MM.1S (cell line): ENCODE data around the gene EFCAB12.

Source experiments
- DNase-seq: peaks from one replicate; pipeline ENCODE4 v3.0.0-alpha.2; 2015
- H2AFZ ChIP-seq: fragments of 300-600 bp; sonication (generic); 2 replicates; pipeline ENCODE4 v1.6.0; 2016; ENCODE audit warnings: antibody characterized with exemption, low read length
- H3F3A ChIP-seq: fragments of 300-600 bp; sonication (generic); 2 replicates; pipeline ENCODE4 v1.6.1; 2016; ENCODE audit warnings: mild to moderate bottlenecking, antibody characterized with exemption, low read length, moderate library complexity, mixed read lengths; ENCODE audit not compliant: insufficient read depth
- H3K27ac ChIP-seq: fragments of 300-600 bp; sonication (generic); 2 replicates; pipeline ENCODE4 v1.5.1; 2016; ENCODE audit warnings: mild to moderate bottlenecking, low read length
- H3K27me3 ChIP-seq: fragments of 300-600 bp; sonication (generic); replicated peaks from 2 replicates; pipeline ENCODE4 v1.6.0; 2016; ENCODE audit warnings: low read length; ENCODE audit not compliant: insufficient read depth
- H3K36me3 ChIP-seq: fragments of 300-600 bp; sonication (generic); replicated peaks from 2 replicates; pipeline ENCODE4 v1.6.1; 2016; ENCODE audit warnings: mild to moderate bottlenecking, low read length, mixed read lengths; ENCODE audit not compliant: insufficient read depth
- H3K4me1 ChIP-seq: fragments of 300-600 bp; sonication (generic); 2 replicates; pipeline ENCODE4 v1.6.1; 2016; ENCODE audit warnings: low read length, mixed read lengths
- H3K4me2 ChIP-seq: fragments of 300-600 bp; sonication (generic); 2 replicates; pipeline ENCODE4 v1.6.0; 2016; ENCODE audit warnings: low read depth, low read length
- H3K4me3 ChIP-seq: fragments of 300-600 bp; sonication (generic); 2 replicates; pipeline ENCODE4 v1.5.1; 2016; ENCODE audit warnings: low read length, mixed read lengths
- H3K79me2 ChIP-seq: fragments of 300-600 bp; sonication (generic); 2 replicates; pipeline ENCODE4 v1.6.1; 2016; ENCODE audit warnings: mixed run types, low read length, mixed read lengths
- H3K9ac ChIP-seq: fragments of 300-600 bp; sonication (generic); 2 replicates; pipeline ENCODE4 v1.6.1; 2016; ENCODE audit warnings: low read length, mixed read lengths
- H3K9me2 ChIP-seq: fragments of 300-600 bp; sonication (generic); replicated peaks from 2 replicates; pipeline ENCODE4 v1.6.1; 2016; ENCODE audit warnings: mild to moderate bottlenecking, low read length, mixed read lengths; ENCODE audit not compliant: insufficient read depth
- H3K9me3 ChIP-seq: fragments of 300-600 bp; sonication (generic); replicated peaks from 2 replicates; pipeline ENCODE4 v1.6.1; 2016; ENCODE audit warnings: mild to moderate bottlenecking, low read length, mixed read lengths; ENCODE audit not compliant: insufficient read depth
- H4K20me1 ChIP-seq: fragments of 300-600 bp; sonication (generic); 2 replicates; pipeline ENCODE4 v1.6.1; 2016; ENCODE audit warnings: mild to moderate bottlenecking, low read length, moderate library complexity, mixed read lengths; ENCODE audit not compliant: insufficient read depth
- EZH2 ChIP-seq: fragments of 300-600 bp; sonication (generic); optimal IDR thresholded peaks from 2 replicates; pipeline ENCODE3; 2017; ENCODE audit warnings: low read depth, mild to moderate bottlenecking, antibody characterized with exemption, low read length, mixed read lengths
- EZH2phosphoT487 ChIP-seq: fragments of 300-600 bp; sonication (generic); IDR thresholded peaks from 2 replicates; pipeline ENCODE4 v1.6.1; 2018; ENCODE audit warnings: antibody characterized with exemption, low read length
- TF ChIP-seq, protein P1 (sequence below): fragments of 300-600 bp; sonication (generic); IDR thresholded peaks from 2 replicates; pipeline ENCODE4 v1.5.1; 2016; ENCODE audit warnings: antibody characterized with exemption, low read length, mixed read lengths

EFCAB12 gene

GRCh38 chr3:129371041-129371826 lies 57.2 kb downstream of the EFCAB12 start:
- Histone ChIP-seq H3K9me2 (no peaks in the 10 kb centered on the region), H2AFZ (no peak overlapping the region), H4K20me1 (no peaks in the 10 kb centered on the region), H3K9me3 (no peaks in the 10 kb centered on the region), H3K9ac (no peak overlapping the region), H3K79me2 (no peaks in the 10 kb centered on the region), H3K27ac (no peak overlapping the region), H3K4me1 (no peaks in the 10 kb centered on the region), H3K36me3 (no peaks in the 10 kb centered on the region), H3K4me3 (no peak overlapping the region), H3F3A (no peaks in the 10 kb centered on the region), H3K27me3 (no peaks in the 10 kb centered on the region), H3K4me2 (no peak overlapping the region)
- no peak for TF ChIP-seq EZH2phosphoT487
- TF ChIP-seq, protein P1, sequence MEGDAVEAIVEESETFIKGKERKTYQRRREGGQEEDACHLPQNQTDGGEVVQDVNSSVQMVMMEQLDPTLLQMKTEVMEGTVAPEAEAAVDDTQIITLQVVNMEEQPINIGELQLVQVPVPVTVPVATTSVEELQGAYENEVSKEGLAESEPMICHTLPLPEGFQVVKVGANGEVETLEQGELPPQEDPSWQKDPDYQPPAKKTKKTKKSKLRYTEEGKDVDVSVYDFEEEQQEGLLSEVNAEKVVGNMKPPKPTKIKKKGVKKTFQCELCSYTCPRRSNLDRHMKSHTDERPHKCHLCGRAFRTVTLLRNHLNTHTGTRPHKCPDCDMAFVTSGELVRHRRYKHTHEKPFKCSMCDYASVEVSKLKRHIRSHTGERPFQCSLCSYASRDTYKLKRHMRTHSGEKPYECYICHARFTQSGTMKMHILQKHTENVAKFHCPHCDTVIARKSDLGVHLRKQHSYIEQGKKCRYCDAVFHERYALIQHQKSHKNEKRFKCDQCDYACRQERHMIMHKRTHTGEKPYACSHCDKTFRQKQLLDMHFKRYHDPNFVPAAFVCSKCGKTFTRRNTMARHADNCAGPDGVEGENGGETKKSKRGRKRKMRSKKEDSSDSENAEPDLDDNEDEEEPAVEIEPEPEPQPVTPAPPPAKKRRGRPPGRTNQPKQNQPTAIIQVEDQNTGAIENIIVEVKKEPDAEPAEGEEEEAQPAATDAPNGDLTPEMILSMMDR: no peak
- TF ChIP-seq EZH2: no peak
- DNase-seq: no peak

GRCh38 chr3:129370248-129370964 lies 58.0 kb downstream of the EFCAB12 start:
- H3K27me3 ChIP-seq: no peaks in the 10 kb centered on the region
- no peak overlapping the region for H3K27ac ChIP-seq
- TF ChIP-seq EZH2phosphoT487 (no peak), EZH2 (no peak)
- TF ChIP-seq, protein P1: no peak
- no peak overlapping the region for H3K4me2 ChIP-seq
- H3K9me3 ChIP-seq: no peaks in the 10 kb centered on the region
- no peak for DNase-seq
- no peak overlapping the region for H2AFZ ChIP-seq
- no peaks in the 10 kb centered on the region for H3K79me2 ChIP-seq
- H4K20me1 ChIP-seq: no peaks in the 10 kb centered on the region
- H3K4me1 ChIP-seq: no peaks in the 10 kb centered on the region
- H3K9me2 ChIP-seq: no peaks in the 10 kb centered on the region
- no peak overlapping the region for H3K4me3 ChIP-seq
- H3F3A ChIP-seq: no peaks in the 10 kb centered on the region
- H3K36me3 ChIP-seq: no peaks in the 10 kb centered on the region
- H3K9ac ChIP-seq: no peak overlapping the region

GRCh38 chr3:129369711-129370110 lies 58.7 kb downstream of the EFCAB12 start:
- Histone ChIP-seq H3K4me2 (no peak overlapping the region), H3K79me2 (no peaks in the 10 kb centered on the region), H3K9ac (no peak overlapping the region), H3K36me3 (no peaks in the 10 kb centered on the region), H3F3A (no peaks in the 10 kb centered on the region), H4K20me1 (no peaks in the 10 kb centered on the region), H3K4me3 (no peak overlapping the region), H3K27ac (no peak overlapping the region), H3K9me2 (no peaks in the 10 kb centered on the region), H2AFZ (no peak overlapping the region), H3K4me1 (peaks cover 4% of the 10 kb centered on the region; the same call in 1 of the 2 replicates), H3K27me3 (no peaks in the 10 kb centered on the region), H3K9me3 (no peaks in the 10 kb centered on the region)
- DNase-seq: no peak
- TF ChIP-seq, protein P1: no peak
- TF ChIP-seq EZH2: no peak
- no peak for TF ChIP-seq EZH2phosphoT487
